ENCODE results near the gene PTGIS.

Gene PTGIS

DNA sequence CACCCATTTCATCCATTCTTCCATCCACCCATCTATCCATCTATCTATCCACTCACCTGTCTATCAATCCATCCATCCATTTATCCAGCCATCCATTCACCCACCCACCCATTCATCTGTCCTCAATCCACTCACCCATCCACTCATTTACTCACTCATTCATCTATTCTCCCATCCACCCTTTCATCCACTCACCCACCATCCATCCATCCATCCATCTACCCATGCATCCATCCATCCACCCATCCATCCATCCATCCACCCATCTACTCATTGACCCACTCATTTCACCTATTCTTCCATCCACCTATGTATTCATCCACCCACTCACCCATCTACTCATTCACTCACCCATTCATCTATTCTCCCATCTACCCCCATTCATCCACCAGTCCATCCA lies 24.2 kb upstream of the PTGIS start:
- Histone ChIP-seq H3K4me1 (no peaks in the 10 kb centered on the region), H3K79me2 (no peaks in the 10 kb centered on the region), H3K36me3 (ENCODE audit: control insufficient read depth, insufficient read depth, low read length) (no peaks in the 10 kb centered on the region), H2AFZ (no peak overlapping the region), H3K27ac (no peak overlapping the region), H3K4me2 (ENCODE audit: low read length) (no peak overlapping the region), H3K9me3 (ENCODE audit: control insufficient read depth, low read length) (no peaks in the 10 kb centered on the region), H3K9ac (no peak overlapping the region), H3K27me3 (ENCODE audit: control insufficient read depth, insufficient read depth, low read length) (no peaks in the 10 kb centered on the region), H3K4me3 (ENCODE audit: low read depth, low read length) (no peak overlapping the region)
- no peak for TF ChIP-seq CTCF (IDR thresholded peaks at IDR 0.05)

GRCh38 chr20:49591217-49591865 lies 23.4 kb upstream of the PTGIS start:
- no peaks in the 10 kb centered on the region for H3K36me3 ChIP-seq (ENCODE audit: control insufficient read depth, insufficient read depth, low read length)
- H3K27ac ChIP-seq, result no peak overlapping the region
- no peaks in the 10 kb centered on the region for H3K27me3 ChIP-seq (ENCODE audit: control insufficient read depth, insufficient read depth, low read length)
- H3K4me2 ChIP-seq (ENCODE audit: low read length), result no peak overlapping the region
- H3K79me2 ChIP-seq, result no peaks in the 10 kb centered on the region
- no peak for TF ChIP-seq CTCF (IDR thresholded peaks at IDR 0.05)
- H3K9ac ChIP-seq, result no peak overlapping the region
- no peaks in the 10 kb centered on the region for H3K9me3 ChIP-seq (ENCODE audit: control insufficient read depth, low read length)
- no peak overlapping the region for H2AFZ ChIP-seq
- no peaks in the 10 kb centered on the region for H3K4me1 ChIP-seq
- H3K4me3 ChIP-seq (ENCODE audit: low read depth, low read length), result no peak overlapping the region

- H2AFZ ChIP-seq, result no peak overlapping the region
- no peaks in the 10 kb centered on the region for H3K4me1 ChIP-seq
- H3K36me3 ChIP-seq (ENCODE audit: control insufficient read depth, insufficient read depth, low read length), result no peaks in the 10 kb centered on the region
- TF ChIP-seq CTCF (IDR thresholded peaks at IDR 0.05), result no peak
- no peaks in the 10 kb centered on the region for H3K9me3 ChIP-seq (ENCODE audit: control insufficient read depth, low read length)
- no peaks in the 10 kb centered on the region for H3K79me2 ChIP-seq
- no peaks in the 10 kb centered on the region for H3K27me3 ChIP-seq (ENCODE audit: control insufficient read depth, insufficient read depth, low read length)
- H3K4me2 ChIP-seq (ENCODE audit: low read length), result no peak overlapping the region
- no peak overlapping the region for H3K4me3 ChIP-seq (ENCODE audit: low read depth, low read length)
- H3K27ac ChIP-seq, result no peak overlapping the region
- H3K9ac ChIP-seq, result no peak overlapping the region
Observed at GRCh38 chr20:49590163-49591017, 22.5 kb upstream of the PTGIS start.

- H3K9me3 ChIP-seq (ENCODE audit: control insufficient read depth, low read length), result no peaks in the 10 kb centered on the region
- H3K27ac ChIP-seq, result no peak overlapping the region
- TF ChIP-seq CTCF (IDR thresholded peaks at IDR 0.05), result no peak
- H3K27me3 ChIP-seq (ENCODE audit: control insufficient read depth, insufficient read depth, low read length), result no peaks in the 10 kb centered on the region
- H3K36me3 ChIP-seq (ENCODE audit: control insufficient read depth, insufficient read depth, low read length), result no peaks in the 10 kb centered on the region
- H3K4me3 ChIP-seq (ENCODE audit: low read depth, low read length), result no peak overlapping the region
- H3K9ac ChIP-seq, result no peak overlapping the region
- no peak overlapping the region for H3K4me2 ChIP-seq (ENCODE audit: low read length)
- no peaks in the 10 kb centered on the region for H3K4me1 ChIP-seq
- H3K79me2 ChIP-seq, result no peaks in the 10 kb centered on the region
- no peak overlapping the region for H2AFZ ChIP-seq
Observed at GRCh38 chr20:49589747-49590146, 21.8 kb upstream of the PTGIS start.

All from parathyroid adenoma (tissue), 2 donors.